D341Med (cell line): ENCODE results near the gene RTN4IP1.
A peak's percentile ranks its signal among the peaks of the same experiment; 100 is the strongest.

Experiments used
- DNase-seq: peaks from one replicate; pipeline ENCODE4 v3.0.0; 2012; ENCODE audit warnings: low spot score

Gene RTN4IP1

GRCh38 chr6:106629103-106629858, at the start of gene RTN4IP1, which contains the start of gene QRSL1:
Gene RTN4IP1 (minus strand): TSS chr6:106629498. CDS start chr6:106629021, 477 bp downstream.
Gene QRSL1 (plus strand): TSS chr6:106629578. CDS start chr6:106629682, 104 bp downstream.
- DNase-seq, result peak; percentile 98

- no peak for DNase-seq
These were observed 48.0 kb upstream of the RTN4IP1 start for GRCh38 chr6:106677282-106677681.

GRCh38 chr6:106674541-106675229, 45.4 kb upstream of the RTN4IP1 start:
- no peak for DNase-seq

- DNase-seq, result no peak
These were observed 42.4 kb upstream of the RTN4IP1 start for GRCh38 chr6:106671651-106672050.

- no peak for DNase-seq
These were observed 40.9 kb upstream of the RTN4IP1 start for GRCh38 chr6:106670236-106670635.

- DNase-seq, result no peak
These were observed 37.7 kb upstream of the RTN4IP1 start for GRCh38 chr6:106667022-106667402.

- DNase-seq, result no peak
These were observed 37.2 kb upstream of the RTN4IP1 start for GRCh38 chr6:106666282-106667021.

- DNase-seq, result no peak
These were observed 33.2 kb upstream of the RTN4IP1 start for GRCh38 chr6:106662458-106662857.

- DNase-seq, result no peak
These were observed 30.6 kb upstream of the RTN4IP1 start for GRCh38 chr6:106659859-106660258.

- no peak for DNase-seq
These were observed 29.2 kb upstream of the RTN4IP1 start for GRCh38 chr6:106658469-106658868.

GRCh38 chr6:106648651-106649308, 19.5 kb upstream of the RTN4IP1 start:
- no peak for DNase-seq

- no peak for DNase-seq
These were observed 13.8 kb upstream of the RTN4IP1 start for GRCh38 chr6:106643061-106643460.

GRCh38 chr6:106642476-106642875, 13.2 kb upstream of the RTN4IP1 start:
- DNase-seq, result no peak

- no peak for DNase-seq
These were observed 10.5 kb upstream of the RTN4IP1 start for GRCh38 chr6:106639812-106640211.

GRCh38 chr6:106637717-106638341, 8.5 kb upstream of the RTN4IP1 start:
- no peak for DNase-seq

- no peak for DNase-seq
These were observed 7.9 kb upstream of the RTN4IP1 start for GRCh38 chr6:106637051-106637716.

GRCh38 chr6:106634565-106634964, 5.3 kb upstream of the RTN4IP1 start:
- no peak for DNase-seq

GRCh38 chr6:106631346-106631745, 2.0 kb upstream of the RTN4IP1 start:
- no peak for DNase-seq

GRCh38 chr6:106630366-106630765, 1.1 kb upstream of the RTN4IP1 start:
- no peak for DNase-seq

- no peak for DNase-seq
These were observed 513 bp upstream of the RTN4IP1 start for GRCh38 chr6:106629859-106630163.

GRCh38 chr6:106628658-106629102, 618 bp downstream of the RTN4IP1 start:
- DNase-seq, result no peak
